BJ (cell line): Measurements from ENCODE around the gene E2F1. TPM values are rescaled to one million over a fixed set of nuclear protein-coding genes. Genes with fewer than 3 reads are reported as not detected.

Source experiments
- CTCF ChIA-PET: fragments of 350-600 bp; formaldehyde crosslinking; extraction: SDS; loops from one replicate; lab custom pipeline; 2021; ENCODE audit warnings: antibody characterized with exemption, inconsistent platforms; lab: Yijun Ruan, JAX
- POLR2A ChIA-PET: fragments of 300-600 bp; sonication (Branson Sonifier 250); formaldehyde crosslinking; extraction: SDS; loops from one replicate; lab custom pipeline; 2021; ENCODE audit warnings: antibody characterized with exemption; lab: Charles Lee
- DNase-seq: peaks from one replicate; pipeline ENCODE4 v3.0.0-alpha.2; 2011; ENCODE audit warnings: low read depth
- H3K27me3 ChIP-seq: 2 replicates; pipeline ENCODE4 v1.6.0; 2011; ENCODE audit warnings: low read length; ENCODE audit not compliant: control insufficient read depth, insufficient read depth
- H3K36me3 ChIP-seq: 2 replicates; pipeline ENCODE4 v1.5.1; 2011; ENCODE audit warnings: low read length; ENCODE audit not compliant: control insufficient read depth, insufficient read depth
- H3K4me3 ChIP-seq: 2 replicates; pipeline ENCODE4 v1.5.1; 2011; ENCODE audit warnings: low read depth, mild to moderate bottlenecking, control low read depth, low read length
- polyA plus RNA-seq: library from polyadenylated mRNA; depleted of rRNA; stranded (reverse); fragments of >200 nt; gene quantifications from 2 replicates; pipeline ENCODE4 v1.2.3, GENCODE V29; 2011
- TF ChIP-seq, protein P1 (sequence below): IDR thresholded peaks from 2 replicates; pipeline ENCODE4 v1.5.1; 2011; ENCODE audit warnings: low read depth, mild to moderate bottlenecking, control low read depth, inconsistent platforms, low read length, moderate library complexity; ENCODE audit not compliant: insufficient read depth

E2F1 gene
- polyA plus RNA-seq, 1 experiment = 7.5 TPM

DNA sequence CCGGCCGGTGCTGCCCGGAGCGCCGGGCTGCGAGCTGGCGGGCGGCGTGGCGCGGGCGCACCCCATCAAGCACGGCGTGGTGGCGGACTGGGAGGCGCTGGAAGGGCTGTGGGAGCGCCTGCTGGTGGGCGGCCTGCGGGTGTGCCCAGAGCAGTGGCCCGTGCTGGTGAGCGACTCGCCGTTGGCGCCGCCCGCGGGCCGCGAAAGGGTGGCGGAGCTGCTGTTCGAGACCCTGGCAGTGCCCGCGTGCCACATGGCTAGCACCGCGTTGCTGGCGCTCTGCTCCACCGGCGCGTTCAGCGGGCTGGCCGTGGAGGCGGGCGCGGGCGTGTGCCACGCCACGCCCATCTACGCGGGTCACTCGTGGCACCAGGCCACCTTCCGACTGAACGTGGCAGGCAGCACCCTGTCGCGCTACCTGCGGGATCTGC lies 18.9 kb downstream of the E2F1 start:
- POLR2A ChIA-PET = no interaction called here
- Histone ChIP-seq H3K36me3 (peaks cover 6% of the 10 kb centered on the region), H3K4me3 (peak overlapping the region; percentile 46), H3K27me3 (no peaks in the 10 kb centered on the region)
- CTCF ChIA-PET = interaction anchor here (0.6 to 3.3 kb wide), 26 partner anchors 8 to 268 kb away, joined by 3 to 21 read pairs (median 4); partner anchors contain the start of genes CBFA2T2, CDK5RAP1 and SNTA1
- DNase-seq = no peak
- TF ChIP-seq, protein P1, sequence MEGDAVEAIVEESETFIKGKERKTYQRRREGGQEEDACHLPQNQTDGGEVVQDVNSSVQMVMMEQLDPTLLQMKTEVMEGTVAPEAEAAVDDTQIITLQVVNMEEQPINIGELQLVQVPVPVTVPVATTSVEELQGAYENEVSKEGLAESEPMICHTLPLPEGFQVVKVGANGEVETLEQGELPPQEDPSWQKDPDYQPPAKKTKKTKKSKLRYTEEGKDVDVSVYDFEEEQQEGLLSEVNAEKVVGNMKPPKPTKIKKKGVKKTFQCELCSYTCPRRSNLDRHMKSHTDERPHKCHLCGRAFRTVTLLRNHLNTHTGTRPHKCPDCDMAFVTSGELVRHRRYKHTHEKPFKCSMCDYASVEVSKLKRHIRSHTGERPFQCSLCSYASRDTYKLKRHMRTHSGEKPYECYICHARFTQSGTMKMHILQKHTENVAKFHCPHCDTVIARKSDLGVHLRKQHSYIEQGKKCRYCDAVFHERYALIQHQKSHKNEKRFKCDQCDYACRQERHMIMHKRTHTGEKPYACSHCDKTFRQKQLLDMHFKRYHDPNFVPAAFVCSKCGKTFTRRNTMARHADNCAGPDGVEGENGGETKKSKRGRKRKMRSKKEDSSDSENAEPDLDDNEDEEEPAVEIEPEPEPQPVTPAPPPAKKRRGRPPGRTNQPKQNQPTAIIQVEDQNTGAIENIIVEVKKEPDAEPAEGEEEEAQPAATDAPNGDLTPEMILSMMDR = no peak

DNA sequence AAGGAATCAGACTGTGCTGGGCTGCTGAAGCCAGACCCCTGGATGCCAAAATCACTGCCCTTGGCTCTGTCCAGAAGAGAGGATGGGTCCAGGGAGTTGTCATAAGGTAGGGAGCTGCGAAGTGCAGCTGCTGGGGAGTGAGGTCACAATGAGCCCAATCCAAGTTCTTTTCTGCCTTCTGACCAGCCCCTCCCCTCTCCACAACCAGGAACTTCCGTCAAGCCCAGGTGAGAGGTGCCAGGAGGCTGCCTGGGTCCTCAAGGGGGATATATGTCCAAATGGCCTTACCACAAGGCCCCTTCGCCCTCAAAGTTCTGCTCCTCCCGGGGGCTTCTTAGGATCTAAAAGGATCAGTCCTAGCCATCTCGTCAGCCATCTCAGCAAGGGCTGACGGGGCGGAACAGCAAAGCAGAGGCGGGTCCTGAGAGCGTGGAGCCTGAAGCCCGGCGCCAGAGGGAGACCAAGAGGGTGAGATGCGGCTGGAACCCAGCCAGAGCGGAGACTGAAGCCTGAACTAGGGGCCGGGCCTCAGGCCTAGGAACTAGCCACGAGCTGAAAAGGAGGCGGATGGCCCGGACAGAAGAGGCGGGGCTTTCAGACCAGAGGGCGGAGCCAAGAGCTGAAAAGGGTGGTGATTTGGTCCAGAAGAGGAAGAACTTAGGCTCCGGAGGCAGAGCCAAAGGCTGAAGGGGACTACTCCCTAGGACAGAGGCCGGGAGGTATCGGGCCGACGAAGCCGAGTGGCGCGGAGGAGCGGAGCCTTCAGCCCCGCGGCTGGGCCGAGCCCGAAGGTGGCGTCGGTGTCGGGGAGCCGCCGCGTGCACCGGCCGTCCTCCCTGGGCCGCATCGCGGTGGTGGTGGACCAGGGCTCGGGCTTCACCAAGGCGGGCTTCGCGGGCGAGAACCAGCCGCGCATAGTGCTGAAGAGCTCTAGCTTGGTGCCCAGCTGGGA lies 19.6 kb downstream of the E2F1 start, which contains the start of gene ACTL10:
Gene ACTL10, plus strand, starts transcription at position 651 of the 952 bp plus-strand sequence. CDS start 555 bp downstream, outside the sequence.
- peak; percentile 91 for DNase-seq
- Histone ChIP-seq H3K36me3 (peaks cover 6% of the 10 kb centered on the region), H3K27me3 (no peaks in the 10 kb centered on the region), H3K4me3 (peak within 1 kb of the TSS; percentile 46)
- CTCF ChIA-PET = interaction anchor here (0.6 to 3.3 kb wide), 13 partner anchors 8 to 212 kb away, joined by 3 to 21 read pairs (median 7); no protein-coding TSS in a partner anchor
- POLR2A ChIA-PET = no interaction called here
- TF ChIP-seq, protein P1 = peak; percentile 68

DNA sequence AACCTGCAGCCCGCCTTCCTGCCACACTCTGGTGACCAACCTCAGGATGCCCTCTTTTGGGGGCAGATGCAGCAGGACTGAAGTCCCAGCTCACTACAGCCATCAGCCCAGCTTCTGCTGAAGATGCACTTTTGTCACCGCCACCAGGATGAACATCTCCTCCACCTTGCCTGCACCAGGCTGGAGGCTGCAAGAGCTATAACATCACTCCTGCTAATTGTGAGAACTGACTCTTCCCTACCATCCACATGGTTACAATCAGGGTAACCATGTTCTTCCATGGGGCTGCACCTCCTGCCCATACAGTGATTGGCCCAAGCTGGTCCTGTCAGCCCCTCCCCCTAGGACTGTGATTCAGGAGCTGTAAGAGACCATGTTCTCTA lies 21.4 kb downstream of the E2F1 start:
- TF ChIP-seq, protein P1 = no peak
- Histone ChIP-seq H3K27me3 (no peaks in the 10 kb centered on the region), H3K4me3 (no peak overlapping the region), H3K36me3 (peaks cover 8% of the 10 kb centered on the region)
- ChIA-PET CTCF (interaction anchor here (3.6 kb wide), 1 partner anchor 11 kb away, joined by 18 read pairs; no protein-coding TSS in a partner anchor), POLR2A (interaction anchor here (0.7 kb wide), 2 partner anchors 20 to 175 kb away, joined by 3 to 5 read pairs; partner anchors contain the start of gene CBFA2T2)
- no peak for DNase-seq

DNA sequence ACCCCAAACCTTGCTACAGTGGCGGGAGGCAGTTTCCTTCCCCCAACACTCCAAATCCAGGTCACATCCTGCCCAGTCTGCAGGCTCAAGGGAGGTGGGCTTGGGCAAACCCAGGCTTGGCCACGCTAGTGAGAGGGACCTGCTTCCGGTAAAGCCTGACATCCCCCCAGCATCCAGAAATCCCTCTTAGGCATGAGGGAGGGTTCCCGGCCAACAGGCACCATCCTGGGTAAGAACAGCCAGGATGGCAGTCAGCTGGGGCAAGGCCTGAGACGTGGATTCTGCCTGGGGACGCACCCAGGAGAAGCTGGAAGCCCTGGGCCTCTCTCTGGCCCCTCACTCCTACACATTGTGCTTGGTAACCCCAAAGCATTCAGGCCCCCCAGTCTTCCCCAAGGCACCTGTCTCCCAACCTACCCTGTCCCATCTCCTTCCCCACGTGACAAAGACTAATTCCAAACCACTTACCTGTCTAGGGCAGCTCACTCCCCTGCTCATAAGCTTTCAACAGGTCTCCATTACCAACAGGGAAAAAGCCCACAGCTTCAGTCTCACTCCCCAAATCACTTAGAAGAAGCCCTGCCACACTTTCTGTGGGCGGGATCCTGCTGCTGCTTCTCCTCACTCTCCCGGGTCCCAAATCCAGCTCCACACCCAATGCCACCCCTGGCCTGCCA lies 22.0 kb downstream of the E2F1 start:
- TF ChIP-seq, protein P1 = no peak
- Histone ChIP-seq H3K36me3 (peaks cover 9% of the 10 kb centered on the region), H3K27me3 (no peaks in the 10 kb centered on the region), H3K4me3 (peak overlapping the region; percentile 85)
- no peak for DNase-seq
- ChIA-PET POLR2A (interaction anchor here (0.6 to 0.7 kb wide), 3 partner anchors 21 to 988 kb away, joined by 3 to 8 read pairs (median 5); partner anchors contain the start of gene CBFA2T2), CTCF (interaction anchor here (1.3 to 3.6 kb wide), 4 partner anchors 10 to 207 kb away, joined by 3 to 18 read pairs (median 6); no protein-coding TSS in a partner anchor)
